HCT116 (cell line): ENCODE data around the gene AMZ2. TPM values are rescaled to one million over a fixed set of nuclear protein-coding genes. Genes with fewer than 3 reads are reported as not detected.
"Not testable (repeated sequence)": the region's sequence is repeated elsewhere in the genome, so short reads cannot be mapped to it uniquely, and the experiment has no call there.

Experiments used
- ATAC-seq: fragments of 200-7000 bp; cut with Tn5 transposase; 2 replicates; pipeline ENCODE4 v1.9.1; 2020; ENCODE audit warnings: mild to moderate bottlenecking, moderate library complexity
- BruUV-seq: library from RNA; stranded (reverse); fragments of 400-500 nt; replicated peaks from 2 replicates; lab custom pipeline; 2021; lab: Mats Ljungman, UMichigan
- CTCF ChIA-PET: fragments of 300-600 bp; sonication (Branson Sonifier 250); formaldehyde crosslinking; loops from one replicate; lab custom pipeline; 2021; ENCODE audit warnings: antibody characterized with exemption; lab: Charles Lee
- POLR2A ChIA-PET: fragments of 300-600, 350-600 bp; sonication (Branson Sonifier 250); formaldehyde crosslinking; loops from one replicate; lab custom pipeline; 2021; ENCODE audit warnings: antibody characterized with exemption; lab: Charles Lee
- RAD21 ChIA-PET, 2 experiments: fragments of 300-600 bp; sonication (Branson Sonifier 250); formaldehyde crosslinking; loops; one replicate each; lab custom pipeline; 2023; ENCODE audit warnings: low total read pairs in 2 of 2; ENCODE audit not compliant: uncharacterized antibody in 2 of 2, unreplicated experiment in 2 of 2, low non-redundant PET in 1 of 2; lab: Charles Lee
- DNase-seq: peaks from one replicate; pipeline ENCODE4 v3.0.0-alpha.2; 2010; ENCODE audit warnings: low read depth, low spot score
- H2AFZ ChIP-seq: fragments of 200-600 bp; shearing (Covaris generic), sonication (generic); 2 replicates; pipeline ENCODE4 v1.6.1; 2017; ENCODE audit warnings: low read depth, mixed run types, mixed read lengths, antibody characterized with exemption, low read length; ENCODE audit not compliant: poor library complexity, severe bottlenecking
- H3K27ac ChIP-seq: 2 replicates; pipeline ENCODE4 v1.5.1; 2012; ENCODE audit warnings: low read depth, low read length
- H3K27me3 ChIP-seq: fragments of 200-600 bp; sonication (generic); 2 replicates; pipeline ENCODE4 v1.6.1; 2016; ENCODE audit warnings: mixed run types, low read length, mixed read lengths; ENCODE audit not compliant: insufficient read depth
- H3K36me3 ChIP-seq, 2 experiments: fragments of 200-500 bp in 1 of 2; fragments of 200-600 bp in 1 of 2; sonication (Bioruptor generic) in 1 of 2; sonication (generic) in 1 of 2; 2 replicates each; pipeline versions ENCODE4 v1.5.1 to v1.6.1; 2014 to 2016; ENCODE audit warnings: low read length in 2 of 2, inconsistent platforms in 1 of 2, mixed read lengths in 1 of 2, mixed run types in 1 of 2; ENCODE audit not compliant: insufficient read depth in 2 of 2, control insufficient read depth in 1 of 2
- H3K4me1 ChIP-seq, 2 experiments: fragments of 200-600 bp in 1 of 2; sonication (generic) in 1 of 2; 2 replicates each; pipeline versions ENCODE4 v1.5.1 to v1.6.1; 2012 to 2017; ENCODE audit warnings: low read length in 2 of 2, inconsistent platforms in 1 of 2, mild to moderate bottlenecking in 1 of 2, mixed read lengths in 1 of 2, mixed run types in 1 of 2, moderate library complexity in 1 of 2; ENCODE audit not compliant: insufficient read depth in 2 of 2, control insufficient read depth in 1 of 2
- H3K4me2 ChIP-seq: fragments of 200-600 bp; sonication (generic); 2 replicates; pipeline ENCODE4 v1.6.1; 2017; ENCODE audit warnings: mixed run types, low read length, mixed read lengths
- H3K4me3 ChIP-seq, 2 experiments: fragments of 200-600 bp in 1 of 2; sonication (generic) in 1 of 2; replicated peaks in 1 of 2; 2 replicates each; pipeline ENCODE4 v1.5.1; 2011 to 2016; ENCODE audit warnings: low read length in 2 of 2, control low read depth in 1 of 2, low read depth in 1 of 2, mild to moderate bottlenecking in 1 of 2, mixed read lengths in 1 of 2, mixed run types in 1 of 2
- H3K79me2 ChIP-seq: fragments of 200-600 bp; sonication (generic); 2 replicates; pipeline ENCODE4 v1.6.1; 2017; ENCODE audit warnings: mild to moderate bottlenecking, mixed run types, low read length, moderate library complexity, mixed read lengths; ENCODE audit not compliant: insufficient read depth
- H3K9ac ChIP-seq: fragments of 200-600 bp; sonication (generic); 2 replicates; pipeline ENCODE4 v1.6.1; 2016; ENCODE audit warnings: low read length, mixed read lengths
- H3K9me2 ChIP-seq: fragments of 200-600 bp; sonication (generic), shearing (Covaris generic); 2 replicates; pipeline ENCODE4 v1.6.1; 2017; ENCODE audit warnings: mixed run types, mild to moderate bottlenecking, moderate library complexity; ENCODE audit not compliant: insufficient read depth
- H3K9me3 ChIP-seq, 2 experiments: fragments of 200-500 bp in 1 of 2; fragments of 200-600 bp in 1 of 2; sonication (Bioruptor generic) in 1 of 2; sonication (generic) in 1 of 2; 2 replicates each; pipeline ENCODE4 v1.6.1; 2014 to 2017; ENCODE audit warnings: low read length in 2 of 2, mixed read lengths in 2 of 2, inconsistent platforms in 1 of 2, low read depth in 1 of 2, mild to moderate bottlenecking in 1 of 2, mixed run types in 1 of 2, moderate library complexity in 1 of 2; ENCODE audit not compliant: control insufficient read depth in 1 of 2, insufficient read depth in 1 of 2
- H4K20me1 ChIP-seq: fragments of 200-600 bp; sonication (generic), shearing (Covaris generic); 2 replicates; pipeline ENCODE4 v1.6.1; 2017; ENCODE audit warnings: mixed run types, mild to moderate bottlenecking, moderate library complexity; ENCODE audit not compliant: insufficient read depth
- intact Hi-C: fragments of 100-400 bp; cut with micrococcal nuclease; formaldehyde crosslinking; loops from 2 replicates; pipeline ENCODE4 v1.10.0; 2022
- total RNA-seq: library from RNA; stranded (reverse); gene quantifications from one replicate; pipeline ENCODE4 v1.2.1, GENCODE V29; 2021; ENCODE audit not compliant: unreplicated experiment

Gene AMZ2
- total RNA-seq, 1 experiment from 2014 or later: 131 TPM

GRCh38 chr17:68208651-68209050 is 39.2 kb upstream of the AMZ2 start:
- CTCF ChIA-PET, H3K36me3 ChIP-seq, H2AFZ ChIP-seq, ATAC-seq, H3K27me3 ChIP-seq, H4K20me1 ChIP-seq, BruUV-seq, POLR2A ChIA-PET, H3K9ac ChIP-seq, H3K4me3 ChIP-seq, H3K9me2 ChIP-seq, H3K9me3 ChIP-seq, H3K27ac ChIP-seq, H3K4me2 ChIP-seq, DNase-seq: not testable (repeated sequence)
- RAD21 ChIA-PET: interaction anchor here in 1 of 2 experiments (0.9 kb wide), 1 partner anchor 91 kb away, joined by 4 read pairs; no protein-coding TSS in a partner anchor
- intact Hi-C loops: loop anchor here (10.0 kb wide), 2 partner anchors 154 to 404 kb away; no protein-coding TSS in a partner anchor
- Histone ChIP-seq H3K4me1 (peaks cover 9 to 21% of the 10 kb centered on the region in 2 experiments; a peak in 3 of 4 replicates), H3K79me2 (peaks cover 12% of the 10 kb centered on the region; the same call in 1 of the 2 replicates)

GRCh38 chr17:68209191-68209900 is 38.5 kb upstream of the AMZ2 start:
- CTCF ChIA-PET: interaction anchor here (1.1 kb wide), 1 partner anchor 8 kb away, joined by 3 read pairs; no protein-coding TSS in a partner anchor
- H3K79me2 ChIP-seq: peaks cover 12% of the 10 kb centered on the region; the same call in 1 of the 2 replicates
- peaks cover 6 to 19% of the 10 kb centered on the region in 2 experiments; a peak in 3 of 4 replicates for H3K4me1 ChIP-seq
- H3K36me3 ChIP-seq, H3K4me3 ChIP-seq, H3K9ac ChIP-seq, H3K27me3 ChIP-seq, RAD21 ChIA-PET, BruUV-seq, H3K4me2 ChIP-seq, H3K9me3 ChIP-seq, H3K9me2 ChIP-seq, H4K20me1 ChIP-seq, H3K27ac ChIP-seq, H2AFZ ChIP-seq, DNase-seq, POLR2A ChIA-PET, ATAC-seq: not testable (repeated sequence)
- intact Hi-C loops: loop anchor here (10.0 kb wide), 2 partner anchors 155 to 405 kb away; no protein-coding TSS in a partner anchor
